ENCODE results near the gene BRCA1.
"Not testable (repeated sequence)": the region's sequence is repeated elsewhere in the genome, so short reads cannot be mapped to it uniquely, and the experiment has no call there.

BRCA1 gene

GRCh38 chr17:43095364-43095763 is 29.8 kb downstream of the BRCA1 start:
- H3K36me3 ChIP-seq (ENCODE audit: control insufficient read depth, insufficient read depth, low read length): peaks cover 74% of the 10 kb centered on the region
- H3K9ac ChIP-seq (ENCODE audit: low read length): not testable (repeated sequence)

GRCh38 chr17:43094129-43094835 is 30.9 kb downstream of the BRCA1 start:
- Histone ChIP-seq H3K4me3 (ENCODE audit: low read depth, low read length) (no peak overlapping the region), H3K27ac (ENCODE audit: low read depth, low read length) (no peak overlapping the region), H3K4me1 (ENCODE audit: control insufficient read depth, insufficient read depth, low read length) (no peaks in the 10 kb centered on the region), H3K9ac (ENCODE audit: low read length) (no peak overlapping the region), H3K9me3 (ENCODE audit: control insufficient read depth, insufficient read depth, low read depth, low read length) (no peaks in the 10 kb centered on the region), H3K27me3 (ENCODE audit: control insufficient read depth, insufficient read depth, low read length) (no peaks in the 10 kb centered on the region), H3K36me3 (ENCODE audit: control insufficient read depth, insufficient read depth, low read length) (peaks cover 73% of the 10 kb centered on the region)

More at GRCh38 chr17:43095364-43095763, 29.8 kb downstream of the BRCA1 start:
- H3K9me3 ChIP-seq (ENCODE audit: control insufficient read depth, insufficient read depth, low read depth, low read length); H3K4me3 ChIP-seq (ENCODE audit: low read depth, low read length); H3K27me3 ChIP-seq (ENCODE audit: control insufficient read depth, insufficient read depth, low read length); H3K27ac ChIP-seq (ENCODE audit: low read depth, low read length); H3K4me1 ChIP-seq (ENCODE audit: control insufficient read depth, insufficient read depth, low read length): not testable (repeated sequence)

GRCh38 chr17:43092901-43093300 is 32.3 kb downstream of the BRCA1 start:
- Histone ChIP-seq H3K27me3 (ENCODE audit: control insufficient read depth, insufficient read depth, low read length) (no peaks in the 10 kb centered on the region), H3K9me3 (ENCODE audit: control insufficient read depth, insufficient read depth, low read depth, low read length) (no peaks in the 10 kb centered on the region), H3K36me3 (ENCODE audit: control insufficient read depth, insufficient read depth, low read length) (peaks cover 87% of the 10 kb centered on the region), H3K4me1 (ENCODE audit: control insufficient read depth, insufficient read depth, low read length) (no peaks in the 10 kb centered on the region), H3K27ac (ENCODE audit: low read depth, low read length) (no peak overlapping the region), H3K9ac (ENCODE audit: low read length) (no peak overlapping the region), H3K4me3 (ENCODE audit: low read depth, low read length) (no peak overlapping the region)

- H3K4me3 ChIP-seq (ENCODE audit: low read depth, low read length): no peak overlapping the region
- H3K36me3 ChIP-seq (ENCODE audit: control insufficient read depth, insufficient read depth, low read length): peaks cover 80% of the 10 kb centered on the region
- no peaks in the 10 kb centered on the region for H3K9me3 ChIP-seq (ENCODE audit: control insufficient read depth, insufficient read depth, low read depth, low read length)
- no peak overlapping the region for H3K27ac ChIP-seq (ENCODE audit: low read depth, low read length)
- H3K27me3 ChIP-seq (ENCODE audit: control insufficient read depth, insufficient read depth, low read length): no peaks in the 10 kb centered on the region
- H3K9ac ChIP-seq (ENCODE audit: low read length): no peak overlapping the region
- no peaks in the 10 kb centered on the region for H3K4me1 ChIP-seq (ENCODE audit: control insufficient read depth, insufficient read depth, low read length)
These were observed 35.1 kb downstream of the BRCA1 start for GRCh38 chr17:43090022-43090421.

- H3K9ac ChIP-seq (ENCODE audit: low read length): no peak overlapping the region
- H3K36me3 ChIP-seq (ENCODE audit: control insufficient read depth, insufficient read depth, low read length): peaks cover 53% of the 10 kb centered on the region
- H3K9me3 ChIP-seq (ENCODE audit: control insufficient read depth, insufficient read depth, low read depth, low read length): no peaks in the 10 kb centered on the region
- H3K27me3 ChIP-seq (ENCODE audit: control insufficient read depth, insufficient read depth, low read length): no peaks in the 10 kb centered on the region
- no peak overlapping the region for H3K27ac ChIP-seq (ENCODE audit: low read depth, low read length)
- H3K4me3 ChIP-seq (ENCODE audit: low read depth, low read length): no peak overlapping the region
- no peaks in the 10 kb centered on the region for H3K4me1 ChIP-seq (ENCODE audit: control insufficient read depth, insufficient read depth, low read length)
These were observed 39.7 kb downstream of the BRCA1 start for GRCh38 chr17:43085474-43085873.

- Histone ChIP-seq H3K36me3 (ENCODE audit: control insufficient read depth, insufficient read depth, low read length) (peaks cover 24% of the 10 kb centered on the region), H3K27me3 (ENCODE audit: control insufficient read depth, insufficient read depth, low read length) (no peaks in the 10 kb centered on the region), H3K4me3 (ENCODE audit: low read depth, low read length) (no peak overlapping the region), H3K9ac (ENCODE audit: low read length) (peak overlapping the region; percentile 9), H3K4me1 (ENCODE audit: control insufficient read depth, insufficient read depth, low read length) (peaks cover 10% of the 10 kb centered on the region; the same call in 1 of the 2 replicates), H3K9me3 (ENCODE audit: control insufficient read depth, insufficient read depth, low read depth, low read length) (no peaks in the 10 kb centered on the region), H3K27ac (ENCODE audit: low read depth, low read length) (peak overlapping the region; percentile 36; the same call in 1 of the 2 replicates)
These were observed 45.4 kb downstream of the BRCA1 start for GRCh38 chr17:43079641-43080302.

GRCh38 chr17:43074869-43075268 is 50.3 kb downstream of the BRCA1 start:
- no peak overlapping the region for H3K4me3 ChIP-seq (ENCODE audit: low read depth, low read length)
- no peaks in the 10 kb centered on the region for H3K9me3 ChIP-seq (ENCODE audit: control insufficient read depth, insufficient read depth, low read depth, low read length)
- no peak overlapping the region for H3K9ac ChIP-seq (ENCODE audit: low read length)
- H3K27ac ChIP-seq (ENCODE audit: low read depth, low read length): no peak overlapping the region
- H3K4me1 ChIP-seq (ENCODE audit: control insufficient read depth, insufficient read depth, low read length): peaks cover 7% of the 10 kb centered on the region; the same call in 1 of the 2 replicates
- no peaks in the 10 kb centered on the region for H3K27me3 ChIP-seq (ENCODE audit: control insufficient read depth, insufficient read depth, low read length)
- peaks cover 31% of the 10 kb centered on the region for H3K36me3 ChIP-seq (ENCODE audit: control insufficient read depth, insufficient read depth, low read length)

GRCh38 chr17:43070872-43071271 is 54.3 kb downstream of the BRCA1 start:
- peaks cover 46% of the 10 kb centered on the region for H3K36me3 ChIP-seq (ENCODE audit: control insufficient read depth, insufficient read depth, low read length)
- H3K27ac ChIP-seq (ENCODE audit: low read depth, low read length): no peak overlapping the region
- H3K9ac ChIP-seq (ENCODE audit: low read length): no peak overlapping the region

GRCh38 chr17:43070257-43070656 is 54.9 kb downstream of the BRCA1 start:
- H3K9me3 ChIP-seq (ENCODE audit: control insufficient read depth, insufficient read depth, low read depth, low read length): no peaks in the 10 kb centered on the region
- H3K27ac ChIP-seq (ENCODE audit: low read depth, low read length): no peak overlapping the region
- no peak overlapping the region for H3K9ac ChIP-seq (ENCODE audit: low read length)
- peaks cover 7% of the 10 kb centered on the region for H3K4me1 ChIP-seq (ENCODE audit: control insufficient read depth, insufficient read depth, low read length)
- H3K27me3 ChIP-seq (ENCODE audit: control insufficient read depth, insufficient read depth, low read length): no peaks in the 10 kb centered on the region
- H3K36me3 ChIP-seq (ENCODE audit: control insufficient read depth, insufficient read depth, low read length): peaks cover 51% of the 10 kb centered on the region
- H3K4me3 ChIP-seq (ENCODE audit: low read depth, low read length): no peak overlapping the region

More at GRCh38 chr17:43070872-43071271, 54.3 kb downstream of the BRCA1 start:
- H3K4me1 ChIP-seq (ENCODE audit: control insufficient read depth, insufficient read depth, low read length): peaks cover 7% of the 10 kb centered on the region
- no peak overlapping the region for H3K4me3 ChIP-seq (ENCODE audit: low read depth, low read length)
- H3K27me3 ChIP-seq (ENCODE audit: control insufficient read depth, insufficient read depth, low read length): no peaks in the 10 kb centered on the region
- no peaks in the 10 kb centered on the region for H3K9me3 ChIP-seq (ENCODE audit: control insufficient read depth, insufficient read depth, low read depth, low read length)

GRCh38 chr17:43069368-43069898 is 55.7 kb downstream of the BRCA1 start:
- Histone ChIP-seq H3K4me3 (ENCODE audit: low read depth, low read length) (no peak overlapping the region), H3K27ac (ENCODE audit: low read depth, low read length) (no peak overlapping the region), H3K9me3 (ENCODE audit: control insufficient read depth, insufficient read depth, low read depth, low read length) (no peaks in the 10 kb centered on the region), H3K9ac (ENCODE audit: low read length) (no peak overlapping the region), H3K36me3 (ENCODE audit: control insufficient read depth, insufficient read depth, low read length) (peaks cover 48% of the 10 kb centered on the region), H3K27me3 (ENCODE audit: control insufficient read depth, insufficient read depth, low read length) (no peaks in the 10 kb centered on the region), H3K4me1 (ENCODE audit: control insufficient read depth, insufficient read depth, low read length) (peaks cover 9% of the 10 kb centered on the region)
